IPS DF 6.9 (cell line): ENCODE measurements around the gene MSMB.

ENCODE experiments used
- DNase-seq: peaks from one replicate; pipeline ENCODE4 v3.0.0-alpha.2; 2013; ENCODE audit warnings: low read depth, low spot score
- H3K27ac ChIP-seq: one replicate; pipeline ENCODE4 v1.5.1; 2013; ENCODE audit warnings: low read length, control low read depth
- H3K27me3 ChIP-seq: 2 replicates; pipeline ENCODE4 v1.6.1; 2013; ENCODE audit warnings: mild to moderate bottlenecking, low read length; ENCODE audit not compliant: control insufficient read depth, insufficient read depth
- H3K36me3 ChIP-seq: 2 replicates; pipeline ENCODE4 v1.6.1; 2013; ENCODE audit warnings: low read length; ENCODE audit not compliant: control insufficient read depth, insufficient read depth
- H3K4me1 ChIP-seq: 2 replicates; pipeline ENCODE4 v1.6.1; 2013; ENCODE audit warnings: low read length; ENCODE audit not compliant: control insufficient read depth, insufficient read depth
- H3K4me3 ChIP-seq: 2 replicates; pipeline ENCODE4 v1.5.1; 2013; ENCODE audit warnings: mild to moderate bottlenecking, low read length
- H3K9me3 ChIP-seq: 2 replicates; pipeline ENCODE4 v1.6.1; 2013; ENCODE audit warnings: low read length, inconsistent platforms; ENCODE audit not compliant: control insufficient read depth, insufficient read depth
- WGBS: extraction: QIAGEN DNeasy Blood & Tissue Kit; methylation state at CpG from one replicate; pipeline ENCODE4 v1.1.7; 2013; ENCODE audit warnings: mixed read lengths, missing lambda C conversion rate; ENCODE audit not compliant: insufficient read length, insufficient coverage; 5-methylcytosine and 5-hydroxymethylcytosine counted together

Gene MSMB

GRCh38 chr10:46031648-46032532, 14.2 kb downstream of the MSMB start:
- H3K27ac ChIP-seq = no peak overlapping the region

DNA sequence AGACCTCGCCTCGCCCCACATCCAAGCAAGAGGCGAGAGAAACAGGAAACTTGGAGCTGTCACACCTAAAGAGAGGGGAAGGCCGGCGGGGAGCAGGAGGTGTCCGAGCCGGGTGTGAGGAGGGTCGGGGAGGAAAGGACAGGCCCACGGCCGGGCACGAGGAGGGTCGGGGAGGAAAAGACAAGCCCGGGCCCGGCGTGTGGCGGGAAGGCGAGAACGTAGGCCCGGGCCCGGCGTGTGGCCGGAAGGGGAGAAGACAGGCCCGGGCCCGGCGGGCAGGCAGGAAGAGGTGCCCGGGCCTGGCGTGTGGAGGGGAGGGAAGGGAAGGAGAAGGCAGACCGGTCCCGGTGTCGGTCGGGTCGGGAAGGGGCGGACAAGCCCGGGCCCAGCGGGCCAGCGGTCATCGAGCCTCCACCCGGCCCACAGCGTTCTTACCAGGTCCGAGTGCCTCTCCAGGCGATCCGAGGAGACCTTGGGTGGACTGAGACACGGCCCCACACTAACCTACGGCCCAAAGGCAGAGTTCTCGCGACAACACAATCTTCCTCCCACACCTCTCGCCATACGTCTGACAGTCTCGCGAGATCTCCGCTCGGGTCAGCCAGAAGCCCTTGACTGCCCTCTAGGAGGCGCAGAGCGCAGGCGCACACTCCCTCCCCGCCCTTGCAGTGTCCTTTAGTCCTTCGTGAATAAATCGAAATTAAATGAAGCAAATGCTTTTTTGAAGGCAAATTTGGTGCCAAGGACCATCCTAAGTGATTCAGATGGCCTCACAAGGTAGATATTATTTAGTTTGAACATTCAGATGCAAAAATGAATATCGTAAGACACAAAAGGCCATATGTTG, 15.8 kb downstream of the MSMB start, which contains the start of gene NCOA4:
TSS of gene NCOA4 (minus strand) at position 533 of the 847 bp plus-strand sequence. CDS start 13,943 bp downstream, outside the sequence.
- Histone ChIP-seq H3K9me3 (no peaks in the 10 kb centered on the region), H3K4me1 (no peaks in the 10 kb centered on the region), H3K4me3 (peak within 1 kb of the TSS; percentile 86), H3K27ac (no peak within 1 kb of the TSS), H3K36me3 (no peaks in the 10 kb centered on the region), H3K27me3 (no peaks in the 10 kb centered on the region)
- WGBS = no CpG with 5 or more reads among the region's 59 CpGs
- DNase-seq = peak; percentile 99

More at GRCh38 chr10:46031648-46032532, 14.2 kb downstream of the MSMB start:
- no CpG with 5 or more reads among the region's 6 CpGs for WGBS
- no peaks in the 10 kb centered on the region for H3K36me3 ChIP-seq
- no peak for DNase-seq
- H3K27me3 ChIP-seq = no peaks in the 10 kb centered on the region
- no peaks in the 10 kb centered on the region for H3K9me3 ChIP-seq
- no peaks in the 10 kb centered on the region for H3K4me1 ChIP-seq
- H3K4me3 ChIP-seq = no peak overlapping the region

GRCh38 chr10:46029461-46030030, 16.5 kb downstream of the MSMB start:
- H3K4me3 ChIP-seq = peak overlapping the region; percentile 86; the same call in 1 of the 2 replicates
- H3K27ac ChIP-seq = no peak overlapping the region
- no peaks in the 10 kb centered on the region for H3K9me3 ChIP-seq
- WGBS = no CpG with 5 or more reads among the region's 6 CpGs
- no peaks in the 10 kb centered on the region for H3K4me1 ChIP-seq
- DNase-seq = no peak
- H3K36me3 ChIP-seq = no peaks in the 10 kb centered on the region
- no peaks in the 10 kb centered on the region for H3K27me3 ChIP-seq

DNA sequence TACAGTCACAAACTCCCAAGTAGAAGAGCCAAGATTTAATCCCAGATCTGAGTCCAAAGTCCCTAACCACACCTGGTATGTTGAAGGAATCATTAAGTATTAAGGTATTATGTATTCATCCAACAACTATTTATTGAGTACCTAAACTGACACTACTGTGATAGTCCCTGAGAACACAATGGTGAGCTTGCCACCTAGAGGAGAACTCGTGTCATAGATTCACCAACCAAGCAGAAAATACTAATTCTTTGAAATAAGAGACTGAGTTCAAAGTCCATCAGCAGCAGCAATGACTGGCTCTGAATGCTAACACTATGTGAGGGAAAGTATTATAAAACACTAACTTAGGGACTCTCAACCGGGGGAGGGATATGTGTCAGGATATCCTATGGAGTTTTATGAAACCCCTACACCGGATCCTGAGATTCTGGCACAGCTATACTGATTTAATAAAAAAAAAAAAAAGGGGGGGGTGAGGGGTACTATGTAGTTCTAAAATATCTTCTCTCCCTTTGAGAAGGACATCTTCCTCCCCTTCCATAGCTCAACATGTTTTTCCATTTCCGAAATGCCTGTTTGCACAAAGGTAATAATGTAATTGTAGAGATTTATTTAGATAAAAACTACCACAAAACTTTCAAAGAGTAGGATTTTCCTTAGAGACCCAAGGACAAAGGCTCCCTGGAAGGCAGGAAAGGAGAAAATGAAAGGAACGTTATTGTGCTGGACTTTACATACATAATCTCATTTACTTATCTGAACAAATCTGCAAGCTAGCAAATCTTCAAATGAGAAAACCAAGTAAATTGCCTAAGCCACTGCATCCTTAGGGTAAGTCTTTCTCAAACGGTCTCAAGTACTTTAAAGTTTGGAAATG, 17.2 kb downstream of the MSMB start:
- no peak overlapping the region for H3K4me3 ChIP-seq
- no peaks in the 10 kb centered on the region for H3K4me1 ChIP-seq
- no peaks in the 10 kb centered on the region for H3K9me3 ChIP-seq
- H3K27me3 ChIP-seq = no peaks in the 10 kb centered on the region
- no CpG with 5 or more reads among the region's 6 CpGs for WGBS
- DNase-seq = no peak
- no peaks in the 10 kb centered on the region for H3K36me3 ChIP-seq
- no peak overlapping the region for H3K27ac ChIP-seq

- Histone ChIP-seq H3K36me3 (no peaks in the 10 kb centered on the region), H3K27me3 (no peaks in the 10 kb centered on the region), H3K4me1 (no peaks in the 10 kb centered on the region), H3K27ac (no peak overlapping the region), H3K4me3 (no peak overlapping the region), H3K9me3 (no peaks in the 10 kb centered on the region)
- no peak for DNase-seq
Observed at GRCh38 chr10:46026106-46026505, 20.0 kb downstream of the MSMB start.

DNA sequence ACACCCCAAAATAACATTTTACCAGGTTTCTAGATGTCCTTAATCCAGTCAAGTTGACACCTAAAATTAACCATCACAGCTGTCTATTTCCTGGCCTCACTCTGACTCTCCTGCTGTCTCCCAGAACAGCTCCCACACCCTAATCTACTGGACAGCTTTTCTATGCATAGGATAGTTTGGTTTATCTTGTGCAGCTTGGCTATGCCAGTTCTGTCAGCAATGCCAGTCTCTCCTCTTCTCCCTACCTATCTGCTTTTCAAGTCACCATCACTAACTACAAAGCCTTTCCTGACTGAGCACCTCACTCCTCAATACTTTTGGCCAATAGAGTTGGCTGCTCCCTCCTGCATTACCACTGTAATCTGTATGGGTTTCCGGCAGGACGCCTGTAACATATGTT, 20.7 kb downstream of the MSMB start:
- DNase-seq = no peak
- Histone ChIP-seq H3K4me3 (no peak overlapping the region), H3K4me1 (no peaks in the 10 kb centered on the region), H3K9me3 (no peaks in the 10 kb centered on the region), H3K27me3 (no peaks in the 10 kb centered on the region), H3K36me3 (no peaks in the 10 kb centered on the region), H3K27ac (no peak overlapping the region)
- WGBS = no CpG with 5 or more reads among the region's 2 CpGs

DNA sequence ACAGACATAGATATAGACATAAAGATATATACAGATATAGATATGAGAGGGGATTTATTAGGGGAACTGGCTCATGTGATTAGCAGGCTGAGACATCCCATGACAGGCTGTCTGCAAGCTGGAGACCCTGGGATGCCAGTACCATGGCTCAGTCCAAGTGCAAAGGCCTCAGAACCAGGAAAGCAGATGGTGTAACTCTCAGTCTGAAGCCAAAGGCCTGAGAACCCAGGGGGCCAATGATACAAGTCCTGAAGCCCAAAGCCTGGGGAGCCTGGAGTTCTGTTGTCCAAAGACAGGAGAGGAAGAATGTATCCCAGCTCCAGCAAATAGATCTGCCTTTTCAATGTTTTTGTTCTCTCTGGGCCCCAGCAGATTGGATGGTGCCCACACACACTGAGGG, 21.1 kb downstream of the MSMB start:
- Histone ChIP-seq H3K4me1 (no peaks in the 10 kb centered on the region), H3K27me3 (no peaks in the 10 kb centered on the region), H3K27ac (no peak overlapping the region), H3K4me3 (no peak overlapping the region), H3K36me3 (no peaks in the 10 kb centered on the region), H3K9me3 (no peaks in the 10 kb centered on the region)
- no peak for DNase-seq

DNA sequence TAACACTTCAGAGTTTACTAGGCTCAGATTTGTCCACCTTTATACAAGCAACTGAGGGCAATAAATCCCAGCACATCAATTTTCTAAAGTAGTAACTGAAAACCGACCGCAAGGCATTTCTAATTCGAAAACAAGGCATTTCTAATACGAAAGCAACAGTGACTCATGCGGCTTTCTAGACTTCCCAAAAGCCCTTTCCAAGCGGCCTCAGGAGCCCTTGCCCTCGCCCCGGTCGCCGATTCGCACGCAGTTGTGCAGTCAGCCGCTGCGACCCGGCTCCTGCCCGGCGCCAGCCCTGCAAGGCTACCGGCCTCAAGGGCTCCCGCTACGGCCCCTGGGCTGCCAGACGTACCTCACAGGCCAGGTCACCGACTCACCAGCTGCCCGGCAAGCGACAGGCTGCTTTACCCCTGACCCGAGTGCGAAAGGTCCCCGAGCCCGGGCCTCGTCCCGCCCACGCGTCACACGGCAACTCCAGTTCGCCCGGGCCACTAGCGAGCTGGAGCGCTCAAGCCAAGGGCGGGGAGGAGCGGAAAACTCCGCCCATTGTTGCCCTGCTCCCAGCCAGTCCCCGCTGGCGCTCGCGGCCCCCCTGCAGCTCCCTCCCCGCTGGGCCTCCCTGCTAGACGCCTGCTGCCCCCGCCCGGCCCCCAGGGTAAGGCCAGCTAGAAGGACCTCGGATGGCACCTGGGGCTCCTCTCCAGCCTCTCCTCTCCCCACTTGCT, 22.9 kb downstream of the MSMB start:
- Histone ChIP-seq H3K4me3 (peak overlapping the region; percentile 83), H3K27ac (no peak overlapping the region), H3K27me3 (no peaks in the 10 kb centered on the region), H3K4me1 (no peaks in the 10 kb centered on the region), H3K36me3 (no peaks in the 10 kb centered on the region), H3K9me3 (no peaks in the 10 kb centered on the region)
- DNase-seq = peak; percentile 67
- WGBS = no CpG with 5 or more reads among the region's 49 CpGs

GRCh38 chr10:46020344-46020657, 25.8 kb downstream of the MSMB start:
- Histone ChIP-seq H3K4me3 (no peak overlapping the region), H3K36me3 (peaks cover 2% of the 10 kb centered on the region; the same call in 1 of the 2 replicates), H3K27me3 (no peaks in the 10 kb centered on the region), H3K9me3 (no peaks in the 10 kb centered on the region), H3K4me1 (no peaks in the 10 kb centered on the region), H3K27ac (no peak overlapping the region)
- no peak for DNase-seq
- WGBS = no CpG with 5 or more reads among the region's 3 CpGs
